NCI-H1436 (cell line): ENCODE measurements around the gene ZNF432.

ENCODE experiments used
- DNase-seq: peaks from one replicate; lab custom pipeline; 2025; lab: John Stamatoyannopoulos, UW

The ZNF432 gene

GRCh38 chr19:52007806-52008557 lies 40.7 kb downstream of the ZNF432 start, which contains the start of gene ZNF615:
ZNF615 (minus strand) TSS chr19:52008211; CDS start chr19:52003711, 4,500 bp downstream.
- DNase-seq = peak; percentile 90

DNA sequence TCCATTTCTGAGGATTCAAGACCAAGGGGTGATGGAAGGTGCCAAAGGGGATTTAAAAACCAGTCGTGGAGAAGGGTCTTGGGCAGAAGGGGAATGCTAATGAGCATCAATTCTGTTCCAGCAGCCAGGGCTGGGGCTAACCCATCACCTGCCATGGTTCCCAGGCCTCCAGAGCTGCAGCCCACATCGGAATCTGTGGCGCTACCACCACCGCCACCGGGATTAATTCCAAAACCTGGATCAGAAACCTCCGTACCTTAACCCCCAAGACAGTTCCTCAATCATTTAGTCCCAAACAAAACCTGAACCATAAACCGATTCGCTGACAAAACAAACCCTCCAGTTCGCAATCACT lies 41.2 kb downstream of the ZNF432 start:
- DNase-seq = no peak

GRCh38 chr19:51994048-51994644 lies 54.5 kb downstream of the ZNF432 start:
- DNase-seq = no peak

DNA sequence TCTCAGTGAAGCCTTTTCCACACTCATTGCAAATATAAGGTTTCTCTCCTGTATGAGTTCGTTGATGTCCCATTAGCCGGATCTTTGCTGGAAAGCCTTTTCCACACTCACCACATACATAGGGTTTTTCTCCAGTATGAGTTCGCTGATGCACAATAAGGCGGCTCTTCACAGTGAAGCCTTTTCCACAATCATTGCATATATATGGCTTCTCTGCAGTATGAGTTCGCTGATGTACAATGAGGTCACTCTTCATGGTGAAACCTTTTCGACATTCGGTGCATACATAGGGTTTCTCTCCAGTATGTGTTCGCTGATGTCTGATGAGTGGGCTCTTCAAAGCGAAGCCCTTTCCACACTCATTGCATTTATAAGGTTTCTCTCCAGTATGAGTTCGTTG lies 55.2 kb downstream of the ZNF432 start:
- no peak for DNase-seq

DNA sequence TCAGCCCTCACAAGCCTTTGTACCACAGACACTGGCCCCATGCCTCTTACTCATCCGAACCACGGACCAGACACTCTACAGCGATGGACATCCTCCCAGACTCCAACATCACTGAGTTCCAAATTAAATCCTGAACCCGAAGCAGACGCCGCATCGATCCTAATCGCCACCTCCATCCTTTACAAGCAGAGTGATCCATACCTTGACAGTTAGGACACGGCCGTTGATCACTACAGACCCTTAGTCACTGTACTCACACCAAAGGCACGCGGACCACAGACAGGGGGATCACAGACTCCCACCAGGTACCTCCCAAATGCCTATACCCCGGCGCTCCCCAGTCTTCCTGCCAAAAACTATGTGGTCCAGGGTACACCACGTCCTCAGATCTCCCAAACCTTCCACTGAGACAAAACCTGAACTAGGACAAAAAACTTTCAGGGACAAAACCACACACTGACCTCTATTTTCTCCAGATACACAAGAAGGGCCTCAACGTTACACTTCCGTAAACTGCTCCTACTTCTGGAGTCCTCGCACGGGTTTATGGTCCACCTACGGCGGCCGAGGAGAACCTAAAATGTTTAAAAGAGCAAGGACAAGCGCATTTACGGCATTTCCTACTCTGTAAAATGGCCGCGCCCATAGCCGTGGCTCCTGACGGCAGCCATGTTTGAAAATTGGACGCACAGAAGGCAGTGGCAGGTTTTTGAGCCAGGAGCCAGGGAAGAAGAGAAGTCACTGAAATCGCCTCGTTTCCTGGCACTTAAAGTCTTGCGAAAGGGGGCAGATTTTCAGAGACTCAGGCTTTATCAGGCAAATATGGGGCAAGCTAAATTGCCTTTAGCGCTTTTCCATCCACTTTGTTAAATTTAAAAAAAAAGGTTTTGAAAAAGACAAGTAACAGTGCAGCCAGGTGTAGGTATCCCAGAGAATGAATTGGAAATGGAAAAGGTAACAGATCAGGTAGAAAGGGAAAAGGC lies 62.0 kb downstream of the ZNF432 start, which contains the start of gene ZNF350:
TSS of gene ZNF350 (minus strand) at position 532 of the 983 bp plus-strand sequence. CDS start 12,480 bp downstream, outside the sequence.
- peak; percentile 96 for DNase-seq

GRCh38 chr19:51983361-51983760 lies 65.3 kb downstream of the ZNF432 start:
- no peak for DNase-seq
